ENCODE results near the gene CHST1. TPM values are rescaled to one million over a fixed set of nuclear protein-coding genes. Genes with fewer than 3 reads are reported as not detected.

Gene CHST1
- polyA plus RNA-seq, 2 of the 4 experiments (the other 2 are of a cell fraction): 0.40 to 0.89 TPM

GRCh38 chr11:45620243-45620642 lies 45.2 kb downstream of the CHST1 start (continued):
- no peak for TF ChIP-seq MAZ (IDR thresholded peaks at IDR 0.05; ENCODE audit: borderline replicate concordance, low read depth, low read length)
- TF ChIP-seq HOXB13 (CRISPR knock-in tag; IDR thresholded peaks at IDR 0.05; ENCODE audit: low read depth): no peak

GRCh38 chr11:45618897-45619296 lies 46.5 kb downstream of the CHST1 start:
- Histone ChIP-seq H3K4me3 (no peak overlapping the region), H3K4me1 (no peaks in the 10 kb centered on the region), H3K9me3 (no peaks in the 10 kb centered on the region), H3K27ac (no peak overlapping the region), H3K4me2 (no peak overlapping the region)
- CTCF ChIA-PET: interaction anchor here (0.9 to 1.3 kb wide), 3 partner anchors 21 to 153 kb away, joined by 3 to 5 read pairs (median 3); no protein-coding TSS in a partner anchor
- TF ChIP-seq EHMT2 (IDR thresholded peaks at IDR 0.05; ENCODE audit: low read depth) (no peak), HEYL (CRISPR knock-in tag; IDR thresholded peaks at IDR 0.05) (no peak), ZC3H11A (IDR thresholded peaks at IDR 0.05) (no peak), FOXS1 (CRISPR knock-in tag; IDR thresholded peaks at IDR 0.05) (no peak), CBX8 (IDR thresholded peaks at IDR 0.05) (no peak), NFE2L2 (conservative IDR thresholded peaks at IDR 0.05; ENCODE audit: low read length) (no peak), ZNF302 (CRISPR knock-in tag; IDR thresholded peaks at IDR 0.05) (no peak), ATOH8 (CRISPR knock-in tag; IDR thresholded peaks at IDR 0.05; ENCODE audit: low read depth) (no peak), BCL3 (IDR thresholded peaks at IDR 0.05) (no peak), RFX5 (IDR thresholded peaks at IDR 0.05) (no peak), ZSCAN20 (CRISPR knock-in tag; IDR thresholded peaks at IDR 0.05) (no peak), CEBPB (IDR thresholded peaks at IDR 0.05) (no peak)
- ATAC-seq (no peak), FAIRE-seq (no peak), DNase-seq (ENCODE audit: low read depth in 1 of 2, low spot score in 1 of 2) (no peak)
- POLR2A ChIA-PET: no interaction called here

GRCh38 chr11:45617871-45618601 lies 47.4 kb downstream of the CHST1 start:
- POLR2A ChIA-PET: no interaction called here
- FAIRE-seq: no peak
- H3K9me3 ChIP-seq: no peaks in the 10 kb centered on the region

More at GRCh38 chr11:45617871-45618601, 47.4 kb downstream of the CHST1 start:
- CTCF ChIA-PET: interaction anchor here (0.9 to 1.8 kb wide), 5 partner anchors 10 to 153 kb away, joined by 3 to 5 read pairs (median 4); no protein-coding TSS in a partner anchor
- TF ChIP-seq MAZ (IDR thresholded peaks at IDR 0.05; ENCODE audit: borderline replicate concordance, low read depth, low read length) (no peak), USF2 (IDR thresholded peaks at IDR 0.05) (no peak), JUN (IDR thresholded peaks at IDR 0.05) (no peak), HMGXB4 (CRISPR knock-in tag; IDR thresholded peaks at IDR 0.05; ENCODE audit: borderline replicate concordance) (no peak), KDM5A (IDR thresholded peaks at IDR 0.05) (no peak), HOXB13 (CRISPR knock-in tag; IDR thresholded peaks at IDR 0.05; ENCODE audit: low read depth) (no peak), SREBF2 (IDR thresholded peaks at IDR 0.05) (no peak), REST (IDR thresholded peaks at IDR 0.05) (no peak), POLR2AphosphoS2 (conservative IDR thresholded peaks at IDR 0.05; ENCODE audit: low read length) (no peak), CBX8 (IDR thresholded peaks at IDR 0.05) (no peak), NR3C1 (IDR thresholded peaks at IDR 0.05) (no peak), FOXS1 (CRISPR knock-in tag; IDR thresholded peaks at IDR 0.05) (no peak), RARB (CRISPR knock-in tag; IDR thresholded peaks at IDR 0.05) (no peak), NPAS2 (CRISPR knock-in tag; IDR thresholded peaks at IDR 0.05; ENCODE audit: borderline replicate concordance) (no peak), GATA3 (IDR thresholded peaks at IDR 0.05; ENCODE audit: borderline replicate concordance) (no peak), PHF8 (IDR thresholded peaks at IDR 0.05; ENCODE audit: borderline replicate concordance, low read depth) (no peak)
- Histone ChIP-seq H3K4me2 (no peak overlapping the region), H3K27ac (no peak overlapping the region), H3K4me1 (no peaks in the 10 kb centered on the region), H3K4me3 (no peak overlapping the region)
- ATAC-seq (no peak), DNase-seq (ENCODE audit: low read depth in 1 of 2, low spot score in 1 of 2) (no peak)
- WGBS (ENCODE audit: missing lambda C conversion rate): 20% methylated on average over 7 of the region's 9 CpGs
